Islet precursor cell (in vitro differentiated cells): ENCODE measurements around the gene GAR1.
"Not testable (repeated sequence)": the region's sequence is repeated elsewhere in the genome, so short reads cannot be mapped to it uniquely, and the experiment has no call there.

ENCODE experiments used
- DNase-seq: peaks from one replicate; pipeline ENCODE4 v3.0.0-alpha.2; 2018

GAR1 gene

GRCh38 chr4:109815151-109816081, at the start of gene GAR1:
TSS of gene GAR1 (plus strand) at chr4:109815762. CDS start at chr4:109816165, 403 bp downstream.
- peak; percentile 98 for DNase-seq

GRCh38 chr4:109782092-109782491, 33.5 kb upstream of the GAR1 start:
- DNase-seq = not testable (repeated sequence)

- no peak for DNase-seq
Observed at GRCh38 chr4:109786846-109787245, 28.7 kb upstream of the GAR1 start.

- DNase-seq = no peak
Observed at GRCh38 chr4:109787807-109788206, 27.8 kb upstream of the GAR1 start.

- DNase-seq = no peak
Observed at GRCh38 chr4:109795059-109795458, 20.5 kb upstream of the GAR1 start.

- no peak for DNase-seq
Observed at GRCh38 chr4:109798866-109799265, 16.7 kb upstream of the GAR1 start.

GRCh38 chr4:109801099-109801789, 14.3 kb upstream of the GAR1 start:
- no peak for DNase-seq

- DNase-seq = no peak
Observed at GRCh38 chr4:109801895-109802319, 13.7 kb upstream of the GAR1 start, which contains the start of gene CFI. TSS of gene CFI (minus strand) at chr4:109801999. CDS start at chr4:109801971, 28 bp downstream.

GRCh38 chr4:109803924-109804571, 11.5 kb upstream of the GAR1 start:
- peak; percentile 59 for DNase-seq

GRCh38 chr4:109809655-109810054, 5.9 kb upstream of the GAR1 start:
- no peak for DNase-seq

GRCh38 chr4:109810552-109811387, 4.8 kb upstream of the GAR1 start:
- no peak for DNase-seq

GRCh38 chr4:109811707-109812106, 3.9 kb upstream of the GAR1 start:
- no peak for DNase-seq

- peak; percentile 64 for DNase-seq
Observed at GRCh38 chr4:109816082-109816442, 500 bp downstream of the GAR1 start.

- DNase-seq = no peak
Observed at GRCh38 chr4:109816894-109817293, 1.3 kb downstream of the GAR1 start.

GRCh38 chr4:109818268-109818667, 2.7 kb downstream of the GAR1 start:
- DNase-seq = no peak

- DNase-seq = no peak
Observed at GRCh38 chr4:109820563-109820962, 5.0 kb downstream of the GAR1 start.

GRCh38 chr4:109821185-109821584, 5.6 kb downstream of the GAR1 start:
- DNase-seq = no peak

GRCh38 chr4:109826719-109827118, 11.2 kb downstream of the GAR1 start:
- DNase-seq = no peak

- DNase-seq = no peak
Observed at GRCh38 chr4:109827672-109828071, 12.1 kb downstream of the GAR1 start, which contains the start of gene RRH. TSS of gene RRH (plus strand) at chr4:109827972. CDS start at chr4:109828028, 56 bp downstream.

GRCh38 chr4:109833756-109834155, 18.2 kb downstream of the GAR1 start:
- no peak for DNase-seq

GRCh38 chr4:109836985-109837384, 21.4 kb downstream of the GAR1 start:
- no peak for DNase-seq

GRCh38 chr4:109846395-109847098, 31.0 kb downstream of the GAR1 start:
- no peak for DNase-seq
